Right ventricle myocardium inferior (tissue), 1 donor: ENCODE measurements around the gene PDE3B. TPM values are rescaled to one million over a fixed set of nuclear protein-coding genes. Genes with fewer than 3 reads are reported as not detected.
"Not testable (repeated sequence)": the region's sequence is repeated elsewhere in the genome, so short reads cannot be mapped to it uniquely, and the experiment has no call there.

ENCODE experiments used
- ATAC-seq: fragments of 200-7000 bp; cut with Tn5 transposase; one replicate; pipeline ENCODE4 v1.9.1; 2020; ENCODE audit warnings: mild to moderate bottlenecking, moderate library complexity
- DNase-seq: peaks from one replicate; pipeline ENCODE4 v3.0.0; 2021; ENCODE audit errors: missing footprints
- intact Hi-C: fragments of 100-400 bp; cut with DNase I; formaldehyde crosslinking; loops from one replicate; pipeline ENCODE4 v1.11.0; 2022
- total RNA-seq: library from RNA; stranded (reverse); fragmentation: NEBNext Ultra II Directional; extraction: Animal tissue kit (Norgen Biotek cat#: 25700); gene quantifications from one replicate; pipeline ENCODE4 v1.2.1, GENCODE V29; 2021
- donor health status: DM: no; HTN: yes; CAD: no; lungs with severe emphysema.

Gene PDE3B
- total RNA-seq, 1 donor from 2014 or later, result 4.5 TPM

- DNase-seq (no peak), ATAC-seq (no peak)
- intact Hi-C loops, result no loop called here
Observed at GRCh38 chr11:14668731-14669301, 25.2 kb downstream of the PDE3B start.

DNA sequence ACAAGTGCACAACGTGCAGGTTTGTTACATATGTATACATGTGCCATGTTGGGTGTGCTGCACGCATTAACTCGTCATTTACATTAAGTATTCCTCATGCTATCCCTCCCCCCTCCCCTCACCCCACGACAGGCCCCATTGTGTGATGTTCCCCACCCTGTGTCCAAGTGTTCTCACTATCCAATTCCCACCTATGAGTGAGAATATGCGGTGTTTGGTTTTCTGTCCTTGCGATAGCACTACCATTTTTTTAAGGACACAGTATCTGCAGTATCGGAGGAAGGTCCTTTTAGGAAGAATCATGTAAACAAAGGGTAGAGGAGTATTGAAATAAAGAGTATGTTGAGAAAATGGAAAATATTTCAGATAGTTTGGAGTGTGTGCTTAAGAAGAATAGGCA, 25.9 kb downstream of the PDE3B start:
- no peak for DNase-seq
- no peak for ATAC-seq
- intact Hi-C loops, result no loop called here

DNA sequence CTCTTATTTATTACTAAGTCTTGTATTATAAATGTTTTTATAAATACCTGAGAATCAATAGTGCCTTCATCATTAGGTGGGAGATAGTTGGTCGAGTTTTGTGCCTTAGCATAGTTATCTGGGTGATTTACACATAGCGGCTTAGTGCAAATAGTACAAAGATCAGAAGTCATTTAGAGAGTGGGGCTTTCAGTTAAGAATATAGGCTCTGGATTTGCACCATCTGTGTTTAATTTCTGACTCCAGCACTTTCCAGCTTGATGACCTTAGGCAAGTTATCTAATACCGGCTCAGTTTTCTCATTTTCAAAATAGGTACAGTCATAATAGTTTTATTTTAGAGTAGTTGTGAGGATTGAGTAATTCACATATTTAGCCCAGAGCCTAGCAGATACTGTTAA, 26.4 kb downstream of the PDE3B start:
- ATAC-seq, result no peak
- intact Hi-C loops, result no loop called here
- DNase-seq, result no peak

GRCh38 chr11:14672635-14673034, 29.0 kb downstream of the PDE3B start:
- intact Hi-C loops, result no loop called here
- DNase-seq (no peak), ATAC-seq (no peak)

- ATAC-seq (no peak), DNase-seq (no peak)
- intact Hi-C loops, result no loop called here
Observed at GRCh38 chr11:14673421-14673820, 29.8 kb downstream of the PDE3B start.

DNA sequence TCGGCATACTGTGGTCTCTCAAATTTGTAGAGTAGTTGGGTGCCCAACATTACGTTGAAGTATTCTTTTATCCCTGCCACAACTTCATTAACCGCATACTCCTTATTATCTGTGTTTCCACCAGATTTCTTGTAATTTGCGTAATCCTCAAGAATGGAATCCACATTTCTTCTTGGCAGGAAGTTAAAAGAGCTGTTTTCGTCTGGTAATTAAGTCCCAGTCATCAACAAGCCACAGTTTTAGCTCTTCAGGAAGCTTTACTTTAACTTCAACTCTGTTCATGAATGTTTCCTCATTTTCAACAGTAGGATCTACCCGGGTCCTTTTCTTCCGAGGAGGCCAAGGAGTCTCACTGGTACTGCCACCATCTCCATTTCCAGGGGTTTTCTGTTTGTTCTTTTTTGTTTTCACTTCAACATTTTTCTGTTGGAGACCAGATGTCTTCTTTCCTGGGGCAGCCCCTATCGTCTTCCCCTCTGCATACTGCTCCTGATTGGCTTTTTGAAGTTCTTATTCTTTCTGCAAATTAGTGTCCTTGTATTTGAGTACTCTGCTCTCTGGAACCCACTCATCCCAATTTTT, 30.3 kb downstream of the PDE3B start:
- intact Hi-C loops, result no loop called here
- ATAC-seq (no peak), DNase-seq (no peak)

- intact Hi-C loops, result no loop called here
- ATAC-seq, result no peak
- DNase-seq, result no peak
Observed at GRCh38 chr11:14676068-14676467, 32.5 kb downstream of the PDE3B start.

DNA sequence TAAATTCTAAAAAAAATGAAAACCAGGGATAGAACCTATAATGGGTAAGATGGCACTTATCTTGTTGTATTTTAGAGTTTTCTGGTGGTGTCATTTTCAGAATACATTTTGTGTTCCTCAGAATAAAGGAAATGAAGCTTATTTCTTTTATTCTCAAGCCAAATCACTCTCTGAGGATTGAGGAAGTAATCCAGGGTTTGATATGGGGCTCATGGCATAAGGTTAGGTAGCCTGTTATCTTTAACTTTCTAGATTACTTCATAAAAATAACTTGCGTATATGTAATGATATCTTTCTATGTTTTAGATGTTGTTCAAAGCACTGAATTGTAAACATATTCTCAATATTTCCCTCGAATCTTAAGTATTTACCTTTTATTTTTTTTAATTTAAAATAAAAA, 33.5 kb downstream of the PDE3B start:
- intact Hi-C loops, result no loop called here
- no peak for DNase-seq
- ATAC-seq, result no peak

DNA sequence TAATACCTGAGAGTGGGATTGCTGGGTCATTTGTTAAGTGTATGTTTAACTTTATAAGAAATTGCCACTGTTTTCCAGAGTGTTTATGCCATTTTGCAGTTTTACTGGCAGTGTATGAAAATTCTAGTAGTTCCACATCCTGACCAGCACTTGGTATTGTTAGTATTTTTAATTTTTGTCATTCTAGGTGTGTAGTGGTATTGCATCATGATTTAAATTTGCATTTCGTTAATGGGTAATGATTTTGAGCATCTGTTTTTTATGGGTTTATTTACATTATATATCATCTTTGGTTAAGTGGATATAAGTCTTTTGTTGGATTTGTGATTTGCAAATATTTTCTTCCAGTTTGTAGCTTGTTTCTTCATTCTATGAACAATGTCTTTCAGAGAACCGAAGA, 34.7 kb downstream of the PDE3B start:
- intact Hi-C loops, result no loop called here
- ATAC-seq (no peak), DNase-seq (no peak)

- intact Hi-C loops, result no loop called here
- ATAC-seq, result no peak
- no peak for DNase-seq
Observed at GRCh38 chr11:14679662-14680061, 36.1 kb downstream of the PDE3B start.

GRCh38 chr11:14684234-14684915, 40.8 kb downstream of the PDE3B start:
- DNase-seq, ATAC-seq, intact Hi-C loops: not testable (repeated sequence)

DNA sequence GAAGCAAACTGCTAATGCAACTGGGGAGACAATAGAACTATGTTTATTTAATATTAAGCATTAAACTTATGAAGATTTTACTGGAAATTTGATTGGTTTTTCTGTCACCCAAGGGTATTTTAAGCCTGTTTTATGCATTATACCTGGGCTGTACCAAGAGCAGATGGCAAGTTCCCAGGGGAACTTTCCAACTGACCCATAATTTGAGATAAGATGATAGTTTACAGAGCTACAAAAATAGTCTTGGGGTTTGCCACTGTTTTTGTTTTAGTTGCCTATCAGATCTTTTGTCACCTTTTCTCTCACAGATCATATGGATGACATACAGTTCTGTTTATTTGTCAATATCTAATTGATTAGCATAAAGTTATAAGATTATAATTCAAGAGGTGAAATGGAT, 43.9 kb downstream of the PDE3B start:
- ATAC-seq, result no peak
- intact Hi-C loops, result no loop called here
- DNase-seq, result no peak

GRCh38 chr11:14687943-14688627, 44.5 kb downstream of the PDE3B start:
- intact Hi-C loops, result no loop called here
- ATAC-seq (no peak), DNase-seq (no peak)

DNA sequence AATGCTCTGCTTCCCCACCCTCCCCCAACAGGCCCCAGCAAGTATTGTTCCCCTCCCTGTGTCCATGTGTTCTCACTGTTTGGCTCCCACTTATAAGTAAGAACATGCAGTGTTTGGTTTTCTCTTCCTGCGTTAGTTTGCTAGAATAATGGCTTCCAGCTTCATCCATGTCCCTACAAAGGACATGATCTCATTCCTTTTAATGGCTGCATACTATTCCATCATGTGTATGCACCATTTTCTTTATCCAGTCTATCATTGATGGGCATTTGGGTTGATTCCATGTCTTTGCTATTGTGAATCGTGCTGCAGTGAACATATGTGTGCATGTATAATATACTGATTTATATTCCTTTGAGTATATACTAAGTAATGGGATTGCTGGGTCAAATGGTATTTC, 52.1 kb downstream of the PDE3B start:
- DNase-seq, intact Hi-C loops: not testable (repeated sequence)

GRCh38 chr11:14698771-14699170, 55.2 kb downstream of the PDE3B start:
- DNase-seq (no peak), ATAC-seq (no peak)
- intact Hi-C loops, result no loop called here

More for the DNA sequence above, 52.1 kb downstream of the PDE3B start:
- not testable (repeated sequence) for ATAC-seq

DNA sequence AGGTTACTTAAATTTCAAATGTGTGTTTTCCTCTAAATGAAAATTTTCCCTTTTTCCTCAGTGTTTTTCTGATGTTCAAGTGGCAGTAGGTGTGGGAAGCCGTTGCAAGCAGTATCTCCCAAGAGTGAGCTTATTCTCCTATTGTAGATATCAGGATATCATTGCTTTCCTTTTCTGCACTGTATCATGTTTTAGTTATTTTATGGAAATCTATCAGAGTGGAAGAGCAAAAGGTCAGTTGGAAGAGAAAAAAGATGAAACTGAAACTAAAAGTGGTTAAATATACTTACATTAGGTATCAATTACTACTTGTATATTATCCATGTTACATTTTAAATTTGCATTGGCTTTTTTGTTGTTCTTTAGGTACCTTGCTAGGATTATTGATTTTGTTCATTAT, 57.0 kb downstream of the PDE3B start:
- ATAC-seq, result no peak
- intact Hi-C loops, result no loop called here
- DNase-seq, result no peak

DNA sequence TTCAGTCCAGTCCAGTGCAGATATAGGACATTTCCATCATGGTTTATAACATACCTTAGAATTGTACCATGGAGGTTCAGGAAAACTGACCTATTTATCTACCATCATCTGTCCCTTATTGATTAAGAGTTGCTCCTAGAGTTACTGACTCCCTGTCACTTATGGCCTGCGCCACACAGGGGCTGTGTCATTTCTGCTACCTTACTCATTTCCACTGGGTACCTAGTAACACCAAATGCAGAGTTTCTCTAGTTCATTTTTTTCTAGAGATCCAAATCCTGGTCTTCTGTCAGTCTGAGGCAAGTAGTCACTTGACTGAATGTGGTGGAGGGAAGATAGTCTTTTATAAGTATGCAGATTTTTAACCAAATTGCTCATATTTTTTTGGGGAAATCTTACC, 59.2 kb downstream of the PDE3B start:
- ATAC-seq (no peak), DNase-seq (no peak)
- intact Hi-C loops, result no loop called here

GRCh38 chr11:14703731-14704130, 60.1 kb downstream of the PDE3B start:
- intact Hi-C loops, result no loop called here
- ATAC-seq (no peak), DNase-seq (no peak)

DNA sequence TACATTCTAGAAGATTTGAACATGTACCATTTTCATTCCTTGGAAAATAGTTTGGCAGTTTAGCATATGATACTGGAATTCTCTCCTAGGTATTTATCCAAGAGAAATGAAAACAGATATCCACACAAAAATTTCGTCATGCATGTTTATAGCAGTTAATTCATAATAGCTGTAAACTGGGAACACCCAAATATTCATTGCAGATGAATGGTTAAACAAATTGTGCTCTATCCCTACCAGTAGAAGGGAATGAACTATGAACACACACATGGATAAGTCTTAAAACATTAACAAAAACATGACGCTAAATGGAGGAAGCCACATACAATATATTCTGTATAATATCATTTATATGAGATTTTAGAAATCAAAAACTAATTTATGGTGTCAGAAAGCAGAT, 61.5 kb downstream of the PDE3B start:
- intact Hi-C loops, result no loop called here
- ATAC-seq (no peak), DNase-seq (no peak)
